ENCODE results near the gene NUDT16.
A peak's percentile ranks its signal among the peaks of the same experiment; 100 is the strongest.
"Not testable (repeated sequence)": the region's sequence is repeated elsewhere in the genome, so short reads cannot be mapped to it uniquely, and the experiment has no call there.

The NUDT16 gene

DNA sequence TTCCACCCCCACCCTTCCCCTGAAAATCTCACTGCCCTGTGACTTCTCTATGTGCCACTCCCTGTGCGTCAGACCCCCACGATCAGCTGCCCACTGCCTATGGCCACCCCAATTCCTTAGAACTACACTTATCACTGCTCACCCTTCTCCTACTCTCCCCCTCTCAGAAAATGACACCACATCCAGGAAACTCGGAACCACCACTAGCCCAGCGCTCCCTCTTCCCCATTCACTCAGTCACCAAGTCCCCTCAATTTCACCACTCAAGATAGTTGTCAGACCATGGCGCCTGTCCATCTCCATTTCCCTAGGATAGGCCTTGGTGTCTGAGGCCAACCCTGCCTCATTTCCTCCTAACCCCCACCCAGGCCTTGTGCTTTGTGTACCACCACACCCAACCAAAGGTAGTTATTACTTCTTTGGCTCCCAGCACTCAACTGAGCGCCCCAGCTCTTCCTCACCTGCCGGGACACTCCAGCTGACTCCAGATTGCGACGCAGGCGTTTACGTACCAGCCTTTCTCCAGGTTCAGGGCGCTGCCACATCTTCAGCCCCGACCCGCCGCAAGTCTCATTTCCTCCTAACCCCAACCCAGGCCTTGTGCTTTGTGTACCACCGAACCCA, 641 bp upstream of the NUDT16 start:
- not testable (repeated sequence) for H3K27ac ChIP-seq (ENCODE audit: insufficient read depth, low read depth, low read length, poor library complexity, severe bottlenecking); H3K4me1 ChIP-seq (ENCODE audit: control insufficient read depth, insufficient read depth, low read length); H3K9me3 ChIP-seq (ENCODE audit: control insufficient read depth, low read length); H3K27me3 ChIP-seq (ENCODE audit: control insufficient read depth, insufficient read depth, low read length, poor library complexity, severe bottlenecking)
- Histone ChIP-seq H3K4me3 (ENCODE audit: insufficient read depth, low read depth, low read length) (peak overlapping the region; percentile 68), H3K36me3 (ENCODE audit: control insufficient read depth, insufficient read depth, low read length) (peaks cover 18% of the 10 kb centered on the region)
- 26 to 30% methylated on average over 16 of the region's 16 CpGs for WGBS, 2 experiments

DNA sequence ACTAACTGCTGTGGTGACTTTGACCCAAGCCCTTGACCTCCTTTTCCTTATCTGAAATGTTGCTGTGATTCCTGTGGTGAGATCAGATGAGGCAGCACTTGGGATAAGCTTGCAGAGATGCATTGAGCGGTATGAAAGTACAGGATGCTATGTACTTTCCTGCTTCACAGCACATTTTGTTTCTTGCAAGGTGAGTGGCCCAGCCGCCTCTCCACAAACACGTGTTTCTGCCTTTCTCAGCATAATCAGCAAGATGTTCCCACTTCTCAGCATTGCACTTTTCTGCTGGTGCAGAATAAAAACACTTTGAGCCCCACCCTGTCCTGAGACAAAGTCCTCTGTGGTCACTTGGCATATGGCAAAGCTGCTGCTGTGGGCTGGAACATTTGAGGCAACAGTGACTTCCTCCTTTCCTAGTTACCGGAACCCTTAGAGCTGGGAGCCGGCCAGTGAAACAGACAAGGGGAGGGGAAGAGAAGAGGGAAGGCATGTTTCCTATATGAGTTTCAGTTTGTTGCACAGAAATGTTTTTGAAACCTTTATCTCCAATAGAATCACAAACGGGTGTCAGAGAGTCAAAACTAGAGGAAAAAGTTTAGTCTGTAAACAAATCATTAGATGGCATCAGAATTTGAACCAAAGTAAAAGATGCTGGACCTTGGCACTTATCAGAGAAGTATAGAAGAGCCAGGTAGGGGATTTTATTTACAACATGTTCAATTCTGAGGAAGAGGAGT, 5.0 kb downstream of the NUDT16 start:
- no peak overlapping the region for H3K4me3 ChIP-seq (ENCODE audit: insufficient read depth, low read depth, low read length)

DNA sequence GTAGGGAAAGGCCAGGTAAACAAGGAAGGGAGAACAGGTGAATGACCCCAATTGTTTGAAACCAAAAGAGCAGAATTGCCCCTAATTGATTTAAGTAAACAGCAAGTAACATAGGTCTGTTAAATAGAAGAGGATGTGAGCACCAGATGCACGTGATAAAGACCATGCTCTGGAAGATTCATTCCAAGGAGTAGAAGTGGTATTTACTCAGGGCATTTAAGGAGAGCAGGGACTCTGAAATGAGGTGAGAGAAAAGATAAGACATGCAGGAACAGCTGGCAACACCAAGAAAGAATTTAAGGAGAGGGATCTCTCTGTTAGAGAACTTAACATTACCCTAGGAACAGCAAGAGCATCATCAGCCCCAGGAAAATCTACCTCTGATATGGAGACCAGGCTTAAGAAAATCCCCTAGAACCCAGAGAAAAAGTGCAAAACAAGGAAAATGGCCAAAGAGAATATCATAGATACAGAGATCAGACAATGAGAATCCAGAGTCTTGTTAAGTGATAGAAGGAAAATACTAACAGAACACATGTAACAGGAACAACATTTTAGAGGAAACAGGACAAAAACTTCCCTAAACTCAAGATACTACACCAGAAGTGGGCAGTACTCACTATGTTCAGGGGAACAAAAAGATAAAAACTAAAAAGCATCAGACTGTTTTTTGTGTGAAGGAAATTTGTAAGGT, 6.4 kb downstream of the NUDT16 start:
- peaks cover under 1% of the 10 kb centered on the region for H3K4me1 ChIP-seq (ENCODE audit: control insufficient read depth, insufficient read depth, low read length)
- H3K9me3 ChIP-seq (ENCODE audit: control insufficient read depth, low read length): no peaks in the 10 kb centered on the region
- no peak overlapping the region for H3K27ac ChIP-seq (ENCODE audit: insufficient read depth, low read depth, low read length, poor library complexity, severe bottlenecking)
- no peaks in the 10 kb centered on the region for H3K27me3 ChIP-seq (ENCODE audit: control insufficient read depth, insufficient read depth, low read length, poor library complexity, severe bottlenecking)
- peaks cover 21% of the 10 kb centered on the region for H3K36me3 ChIP-seq (ENCODE audit: control insufficient read depth, insufficient read depth, low read length)
- no peak overlapping the region for H3K4me3 ChIP-seq (ENCODE audit: insufficient read depth, low read depth, low read length)
- WGBS, 2 experiments: 91 to 92% methylated on average over 1 of the region's 1 CpG

More for the DNA sequence above, 5.0 kb downstream of the NUDT16 start:
- Histone ChIP-seq H3K9me3 (ENCODE audit: control insufficient read depth, low read length) (no peaks in the 10 kb centered on the region), H3K4me1 (ENCODE audit: control insufficient read depth, insufficient read depth, low read length) (peaks cover 7% of the 10 kb centered on the region), H3K27ac (ENCODE audit: insufficient read depth, low read depth, low read length, poor library complexity, severe bottlenecking) (no peak overlapping the region), H3K36me3 (ENCODE audit: control insufficient read depth, insufficient read depth, low read length) (peaks cover 21% of the 10 kb centered on the region), H3K27me3 (ENCODE audit: control insufficient read depth, insufficient read depth, low read length, poor library complexity, severe bottlenecking) (no peaks in the 10 kb centered on the region)
- WGBS, 2 experiments: 91 to 94% methylated on average over 6 of the region's 6 CpGs

DNA sequence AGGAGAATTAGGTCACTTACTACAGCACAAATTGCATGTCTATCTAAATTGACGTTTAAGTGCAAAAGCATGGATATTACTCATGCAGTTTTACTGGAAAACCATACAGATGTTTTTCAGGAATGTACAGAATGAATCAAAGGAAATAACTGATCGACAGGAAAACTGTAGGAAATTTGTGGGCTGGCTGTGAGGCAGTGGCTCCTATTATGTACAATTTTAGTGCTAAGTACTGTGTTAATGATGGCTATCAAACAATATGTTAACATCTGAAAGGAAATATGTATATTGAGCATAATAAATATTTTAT, 6.9 kb downstream of the NUDT16 start:
- no peaks in the 10 kb centered on the region for H3K27me3 ChIP-seq (ENCODE audit: control insufficient read depth, insufficient read depth, low read length, poor library complexity, severe bottlenecking)
- no peaks in the 10 kb centered on the region for H3K4me1 ChIP-seq (ENCODE audit: control insufficient read depth, insufficient read depth, low read length)
- 86 to 97% methylated on average over 2 of the region's 2 CpGs for WGBS, 2 experiments
- H3K9me3 ChIP-seq (ENCODE audit: control insufficient read depth, low read length): no peaks in the 10 kb centered on the region
- H3K27ac ChIP-seq (ENCODE audit: insufficient read depth, low read depth, low read length, poor library complexity, severe bottlenecking): no peak overlapping the region
- H3K4me3 ChIP-seq (ENCODE audit: insufficient read depth, low read depth, low read length): no peak overlapping the region
- peaks cover 16% of the 10 kb centered on the region for H3K36me3 ChIP-seq (ENCODE audit: control insufficient read depth, insufficient read depth, low read length)

DNA sequence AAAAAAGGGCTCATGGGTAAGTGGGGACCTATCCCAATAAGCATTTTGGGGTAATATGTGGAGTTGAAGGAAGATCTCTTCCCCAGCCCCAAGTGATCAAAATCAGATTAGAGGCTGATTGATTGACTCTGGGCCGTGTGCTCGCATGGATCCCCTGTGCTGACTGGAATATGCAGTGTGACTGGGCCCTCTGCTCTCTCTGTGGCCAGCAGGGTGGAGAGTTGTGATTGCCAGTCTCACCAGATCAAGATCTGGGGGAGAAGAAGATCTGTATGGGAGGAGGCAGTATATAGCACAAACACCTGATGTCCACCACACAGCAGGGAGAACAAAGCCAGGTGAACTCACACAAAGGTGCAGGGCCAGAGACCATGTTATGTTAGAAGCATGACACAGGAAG, 8.8 kb downstream of the NUDT16 start:
- 86 to 88% methylated on average over 2 of the region's 2 CpGs for WGBS, 2 experiments
- no peaks in the 10 kb centered on the region for H3K4me1 ChIP-seq (ENCODE audit: control insufficient read depth, insufficient read depth, low read length)
- H3K4me3 ChIP-seq (ENCODE audit: insufficient read depth, low read depth, low read length): no peak overlapping the region
- H3K27ac ChIP-seq (ENCODE audit: insufficient read depth, low read depth, low read length, poor library complexity, severe bottlenecking): no peak overlapping the region
- no peaks in the 10 kb centered on the region for H3K9me3 ChIP-seq (ENCODE audit: control insufficient read depth, low read length)
- H3K27me3 ChIP-seq (ENCODE audit: control insufficient read depth, insufficient read depth, low read length, poor library complexity, severe bottlenecking): no peaks in the 10 kb centered on the region
- peaks cover 8% of the 10 kb centered on the region for H3K36me3 ChIP-seq (ENCODE audit: control insufficient read depth, insufficient read depth, low read length)

DNA sequence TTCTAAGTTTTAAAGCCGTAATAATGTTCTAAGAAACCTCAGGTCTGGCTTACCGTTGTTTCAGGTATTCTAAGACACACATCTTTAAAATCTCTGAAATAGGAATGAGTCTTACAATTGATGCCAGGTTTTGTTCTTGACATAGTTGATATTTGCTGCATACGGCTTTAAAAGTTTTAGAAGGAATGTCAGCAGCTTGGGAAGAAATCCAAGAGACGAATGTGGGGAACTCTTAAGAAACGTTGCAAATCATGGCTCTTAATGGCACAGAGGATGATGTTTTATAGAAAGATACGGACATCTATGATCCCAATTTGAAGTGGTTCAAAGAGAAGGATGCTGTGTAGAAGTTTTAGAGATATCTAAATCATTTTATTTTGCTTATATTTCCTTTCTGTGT, 11.5 kb downstream of the NUDT16 start:
- Histone ChIP-seq H3K36me3 (ENCODE audit: control insufficient read depth, insufficient read depth, low read length) (no peaks in the 10 kb centered on the region), H3K4me3 (ENCODE audit: insufficient read depth, low read depth, low read length) (no peak overlapping the region), H3K27ac (ENCODE audit: insufficient read depth, low read depth, low read length, poor library complexity, severe bottlenecking) (no peak overlapping the region), H3K27me3 (ENCODE audit: control insufficient read depth, insufficient read depth, low read length, poor library complexity, severe bottlenecking) (no peaks in the 10 kb centered on the region), H3K9me3 (ENCODE audit: control insufficient read depth, low read length) (no peaks in the 10 kb centered on the region), H3K4me1 (ENCODE audit: control insufficient read depth, insufficient read depth, low read length) (no peaks in the 10 kb centered on the region)
- 91 to 93% methylated on average over 6 of the region's 6 CpGs for WGBS, 2 experiments

DNA sequence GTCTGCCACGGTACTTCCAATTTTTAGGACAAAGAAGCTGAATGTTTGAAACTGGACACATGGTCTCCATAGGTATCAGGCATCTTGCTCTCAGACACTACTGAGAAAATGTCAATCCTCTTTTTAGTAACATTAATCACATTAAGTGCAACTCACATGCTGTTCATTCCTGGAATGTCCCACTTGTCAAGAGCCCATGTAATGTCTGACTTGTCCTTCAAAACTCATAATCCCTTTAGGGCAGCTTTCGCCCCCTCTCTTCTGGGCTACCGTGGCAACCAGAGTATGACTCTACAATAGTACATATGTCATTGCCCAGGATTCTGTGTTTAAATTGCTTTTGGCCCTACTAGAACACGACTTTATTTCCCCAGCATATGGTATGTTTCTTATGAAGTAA, 12.3 kb downstream of the NUDT16 start:
- H3K4me3 ChIP-seq (ENCODE audit: insufficient read depth, low read depth, low read length): no peak overlapping the region
- no peaks in the 10 kb centered on the region for H3K9me3 ChIP-seq (ENCODE audit: control insufficient read depth, low read length)
- H3K27me3 ChIP-seq (ENCODE audit: control insufficient read depth, insufficient read depth, low read length, poor library complexity, severe bottlenecking): no peaks in the 10 kb centered on the region
- no peaks in the 10 kb centered on the region for H3K4me1 ChIP-seq (ENCODE audit: control insufficient read depth, insufficient read depth, low read length)
- no peak overlapping the region for H3K27ac ChIP-seq (ENCODE audit: insufficient read depth, low read depth, low read length, poor library complexity, severe bottlenecking)
- no peaks in the 10 kb centered on the region for H3K36me3 ChIP-seq (ENCODE audit: control insufficient read depth, insufficient read depth, low read length)
- WGBS, 2 experiments: 93% methylated on average over 3 to 4 of the region's 4 CpGs

DNA sequence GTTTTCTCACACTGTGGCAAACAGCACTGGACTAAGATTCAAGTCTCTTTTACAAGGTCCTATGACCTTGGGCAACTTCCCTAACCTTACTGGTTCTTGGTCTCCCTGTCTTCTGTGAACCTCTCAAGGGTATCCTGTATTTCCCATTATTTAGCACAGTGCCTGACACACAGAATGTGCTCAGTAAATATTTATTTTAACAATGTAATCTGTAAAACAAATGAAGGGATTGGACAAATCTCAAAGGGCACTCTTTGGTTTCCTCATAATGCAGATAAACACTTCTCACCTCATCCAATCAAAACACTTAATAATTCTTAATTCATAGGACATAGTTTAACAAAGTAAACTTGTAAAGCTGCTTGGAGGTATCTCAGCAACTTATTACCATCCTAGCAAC, 12.8 kb downstream of the NUDT16 start:
- Histone ChIP-seq H3K9me3 (ENCODE audit: control insufficient read depth, low read length) (no peaks in the 10 kb centered on the region), H3K4me3 (ENCODE audit: insufficient read depth, low read depth, low read length) (no peak overlapping the region), H3K36me3 (ENCODE audit: control insufficient read depth, insufficient read depth, low read length) (no peaks in the 10 kb centered on the region), H3K4me1 (ENCODE audit: control insufficient read depth, insufficient read depth, low read length) (no peaks in the 10 kb centered on the region), H3K27ac (ENCODE audit: insufficient read depth, low read depth, low read length, poor library complexity, severe bottlenecking) (no peak overlapping the region), H3K27me3 (ENCODE audit: control insufficient read depth, insufficient read depth, low read length, poor library complexity, severe bottlenecking) (no peaks in the 10 kb centered on the region)

DNA sequence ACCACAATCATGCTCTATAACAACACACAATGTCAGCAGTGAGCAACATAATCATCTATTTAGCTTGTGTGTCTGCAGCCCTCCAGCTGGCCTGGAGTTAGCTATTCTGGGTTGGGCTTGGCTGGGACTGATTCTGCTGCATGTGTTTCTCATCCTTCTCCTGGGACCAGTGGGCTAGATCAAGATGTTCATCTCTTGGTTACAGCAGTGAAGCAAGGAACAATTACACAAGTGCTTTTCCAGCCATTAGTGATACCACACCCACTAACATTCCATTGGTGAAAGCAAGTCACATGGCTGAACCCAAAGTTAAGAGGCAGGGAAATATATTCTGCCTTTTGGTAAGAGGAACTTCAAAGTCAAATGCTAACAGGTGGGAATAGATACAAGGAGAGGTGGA, 14.6 kb downstream of the NUDT16 start:
- no peak overlapping the region for H3K4me3 ChIP-seq (ENCODE audit: insufficient read depth, low read depth, low read length)
- H3K27ac ChIP-seq (ENCODE audit: insufficient read depth, low read depth, low read length, poor library complexity, severe bottlenecking): no peak overlapping the region
- H3K9me3 ChIP-seq (ENCODE audit: control insufficient read depth, low read length): no peaks in the 10 kb centered on the region
- no peaks in the 10 kb centered on the region for H3K4me1 ChIP-seq (ENCODE audit: control insufficient read depth, insufficient read depth, low read length)
- H3K36me3 ChIP-seq (ENCODE audit: control insufficient read depth, insufficient read depth, low read length): no peaks in the 10 kb centered on the region
- H3K27me3 ChIP-seq (ENCODE audit: control insufficient read depth, insufficient read depth, low read length, poor library complexity, severe bottlenecking): no peaks in the 10 kb centered on the region

DNA sequence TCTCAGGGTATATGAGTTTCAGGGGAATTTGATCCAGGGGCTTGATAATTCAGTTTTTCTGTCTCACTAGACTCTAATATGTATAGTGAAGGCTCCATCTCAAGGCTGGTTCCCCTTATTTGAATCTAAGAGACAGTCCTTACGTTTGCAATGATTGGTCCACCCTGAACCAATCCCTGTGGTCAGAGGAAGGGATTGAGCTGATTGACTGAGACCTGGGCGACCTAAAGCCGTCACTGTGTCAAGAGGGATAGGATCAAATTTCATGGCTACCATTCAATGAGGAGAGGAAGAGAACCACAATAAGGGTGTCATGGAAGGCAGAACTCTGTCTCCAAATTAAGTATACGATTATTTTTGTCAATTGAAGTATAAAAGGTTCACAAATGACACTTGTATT, 16.3 kb downstream of the NUDT16 start:
- Histone ChIP-seq H3K9me3 (ENCODE audit: control insufficient read depth, low read length) (no peaks in the 10 kb centered on the region), H3K4me3 (ENCODE audit: insufficient read depth, low read depth, low read length) (no peak overlapping the region), H3K4me1 (ENCODE audit: control insufficient read depth, insufficient read depth, low read length) (no peaks in the 10 kb centered on the region), H3K27me3 (ENCODE audit: control insufficient read depth, insufficient read depth, low read length, poor library complexity, severe bottlenecking) (no peaks in the 10 kb centered on the region), H3K27ac (ENCODE audit: insufficient read depth, low read depth, low read length, poor library complexity, severe bottlenecking) (no peak overlapping the region), H3K36me3 (ENCODE audit: control insufficient read depth, insufficient read depth, low read length) (no peaks in the 10 kb centered on the region)
- WGBS, 2 experiments: 79 to 83% methylated on average over 4 of the region's 4 CpGs

Data from ectodermal cell (in vitro differentiated cells).